HuH-7.5 (cell line): ENCODE measurements around the gene FTH1.

Experiments
- DNase-seq: peaks from one replicate; pipeline ENCODE4 v3.0.0; 2011; ENCODE audit warnings: low spot score

Gene FTH1

DNA sequence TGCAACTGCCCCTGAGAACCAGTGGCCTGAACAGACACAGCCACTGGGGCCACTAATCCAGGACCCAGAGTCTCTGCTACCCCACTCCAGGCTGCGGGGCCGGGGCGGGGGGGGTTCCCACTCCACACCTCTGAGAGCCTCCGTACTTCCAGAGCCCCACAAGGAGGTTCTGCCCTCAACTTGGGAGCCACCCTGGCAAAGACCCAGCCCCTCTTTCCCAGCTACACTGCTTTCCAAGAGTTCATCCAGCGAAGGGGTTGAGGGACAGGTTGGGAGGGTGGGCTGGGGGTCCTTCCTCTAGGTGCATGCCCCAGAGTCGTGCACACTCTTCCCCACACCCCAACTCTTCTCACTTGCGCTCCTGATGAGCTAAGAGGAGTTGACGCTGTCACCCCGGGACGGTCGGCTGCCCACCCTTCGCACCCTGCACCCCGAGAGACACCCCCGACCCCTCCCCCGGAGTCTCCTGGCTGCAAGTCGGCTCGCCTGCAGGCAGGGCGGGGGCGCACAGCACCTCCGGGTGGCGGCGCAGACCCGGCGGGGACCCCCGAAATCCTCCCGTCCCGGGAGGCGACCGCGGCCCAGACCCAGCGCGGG is 50.6 kb downstream of the FTH1 start:
- peak; percentile 79 for DNase-seq

DNA sequence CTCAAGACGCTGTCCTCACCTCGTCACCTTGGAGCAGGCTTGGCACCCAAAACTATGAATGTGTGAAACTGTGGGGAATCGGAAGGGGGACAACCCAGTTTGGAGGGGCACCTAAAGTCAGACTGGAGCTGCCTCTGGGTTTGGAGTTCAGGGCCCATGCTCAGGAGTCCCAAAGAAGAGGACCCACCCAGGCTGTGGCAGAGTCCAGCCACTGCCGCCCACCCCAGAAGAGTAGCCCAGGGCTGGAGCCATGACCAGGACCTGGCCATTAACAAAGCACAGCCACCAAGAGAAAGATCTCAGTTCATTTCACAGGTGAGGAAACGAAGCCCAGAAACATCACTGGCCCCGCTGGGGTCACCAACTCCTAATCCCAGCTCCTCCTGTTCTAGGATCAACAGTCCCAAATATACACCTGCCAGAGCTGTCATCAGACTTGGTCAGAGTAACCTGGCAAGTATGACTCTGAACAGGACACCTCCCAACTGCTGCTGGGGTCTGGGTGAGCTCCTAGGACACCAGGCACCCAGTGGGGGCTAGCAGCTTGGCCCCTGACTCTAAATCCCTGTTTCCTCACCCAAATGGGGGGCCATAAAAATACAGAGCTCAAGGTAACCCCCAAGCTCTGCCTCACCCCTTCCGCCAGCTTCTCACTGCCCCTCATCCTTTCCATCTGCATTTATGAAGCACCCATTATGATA is 52.8 kb downstream of the FTH1 start:
- DNase-seq, result peak; percentile 45
